MM.1S (cell line): ENCODE results near the gene DIS3L2.
A peak's percentile ranks its signal among the peaks of the same experiment; 100 is the strongest.

Source experiments
- EZH2 ChIP-seq: fragments of 300-600 bp; sonication (generic); optimal IDR thresholded peaks from 2 replicates; pipeline ENCODE3; 2017; ENCODE audit warnings: low read depth, mild to moderate bottlenecking, antibody characterized with exemption, low read length, mixed read lengths
- TF ChIP-seq, protein P1 (sequence below): fragments of 300-600 bp; sonication (generic); IDR thresholded peaks from 2 replicates; pipeline ENCODE4 v1.5.1; 2016; ENCODE audit warnings: antibody characterized with exemption, low read length, mixed read lengths

DNA sequence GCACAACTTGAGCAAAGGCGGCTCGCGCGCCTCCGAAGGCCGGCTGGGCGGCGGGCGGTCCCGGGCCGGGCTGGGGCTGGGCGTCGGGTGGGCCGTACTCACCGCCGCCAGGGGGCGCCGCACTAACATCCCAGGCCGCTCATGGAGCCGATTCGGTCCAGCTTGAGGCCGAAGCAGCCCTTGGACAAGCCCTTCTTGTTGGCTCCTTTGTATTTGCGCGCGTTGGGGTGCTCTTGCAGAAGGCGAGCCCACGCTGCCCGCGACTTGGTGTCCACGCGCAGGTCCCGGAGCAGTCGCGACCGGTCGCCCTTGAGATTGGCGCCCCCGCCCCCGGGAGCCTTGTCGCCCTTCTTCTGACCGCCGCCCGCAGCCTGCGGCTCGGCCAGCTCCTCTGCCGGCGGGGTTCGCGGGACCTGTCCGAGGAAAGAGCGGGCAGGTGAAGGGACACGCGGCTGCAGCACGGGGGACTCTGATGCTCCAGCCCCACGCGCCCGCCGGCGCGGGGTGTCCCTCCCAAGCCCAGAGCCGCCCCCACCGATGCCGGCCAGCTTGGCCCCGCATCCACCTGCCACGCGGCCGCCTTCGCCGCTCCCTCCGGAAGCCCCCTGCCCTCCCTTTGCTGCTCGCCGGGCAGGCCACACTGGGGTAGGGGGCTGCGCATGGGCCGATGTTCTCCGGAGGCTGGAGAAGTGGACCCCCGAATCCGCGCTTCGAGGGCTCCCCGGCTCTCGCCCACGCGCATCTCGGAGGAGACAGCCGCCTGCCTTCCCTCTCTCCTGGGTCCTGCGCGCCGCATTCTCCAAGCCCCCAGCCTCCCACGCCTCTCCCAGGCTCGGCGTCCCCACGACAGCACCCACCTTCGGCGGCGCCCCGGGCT lies 36.0 kb upstream of the DIS3L2 start:
- TF ChIP-seq EZH2, result no peak
- TF ChIP-seq, protein P1, sequence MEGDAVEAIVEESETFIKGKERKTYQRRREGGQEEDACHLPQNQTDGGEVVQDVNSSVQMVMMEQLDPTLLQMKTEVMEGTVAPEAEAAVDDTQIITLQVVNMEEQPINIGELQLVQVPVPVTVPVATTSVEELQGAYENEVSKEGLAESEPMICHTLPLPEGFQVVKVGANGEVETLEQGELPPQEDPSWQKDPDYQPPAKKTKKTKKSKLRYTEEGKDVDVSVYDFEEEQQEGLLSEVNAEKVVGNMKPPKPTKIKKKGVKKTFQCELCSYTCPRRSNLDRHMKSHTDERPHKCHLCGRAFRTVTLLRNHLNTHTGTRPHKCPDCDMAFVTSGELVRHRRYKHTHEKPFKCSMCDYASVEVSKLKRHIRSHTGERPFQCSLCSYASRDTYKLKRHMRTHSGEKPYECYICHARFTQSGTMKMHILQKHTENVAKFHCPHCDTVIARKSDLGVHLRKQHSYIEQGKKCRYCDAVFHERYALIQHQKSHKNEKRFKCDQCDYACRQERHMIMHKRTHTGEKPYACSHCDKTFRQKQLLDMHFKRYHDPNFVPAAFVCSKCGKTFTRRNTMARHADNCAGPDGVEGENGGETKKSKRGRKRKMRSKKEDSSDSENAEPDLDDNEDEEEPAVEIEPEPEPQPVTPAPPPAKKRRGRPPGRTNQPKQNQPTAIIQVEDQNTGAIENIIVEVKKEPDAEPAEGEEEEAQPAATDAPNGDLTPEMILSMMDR, result peak; percentile 70
